Psoas muscle (tissue), 8 donors: Measurements from ENCODE around the gene SPEN. TPM values are rescaled to one million over a fixed set of nuclear protein-coding genes. Genes with fewer than 3 reads are reported as not detected.
"Not testable (repeated sequence)": the region's sequence is repeated elsewhere in the genome, so short reads cannot be mapped to it uniquely, and the experiment has no call there.

Source experiments
- ATAC-seq, 4 donors: fragments of 200-7000 bp; cut with Tn5 transposase; one replicate each; pipeline ENCODE4 v1.9.1; 2020; ENCODE audit warnings: moderate library complexity in 3 of 4, mild to moderate bottlenecking in 2 of 4
- DNase-seq, 2 donors: peaks; one replicate each; pipeline ENCODE4 v3.0.0-alpha.2; 2020
- H3K27ac ChIP-seq: fragments of 200-600 bp; one replicate; pipeline ENCODE4 v1.8.0; 2022
- H3K27me3 ChIP-seq, 3 donors: fragments of 200-600 bp in 1 of 3; one replicate each; pipeline versions ENCODE4 v1.6.1 to v1.8.0; 2013 to 2022; ENCODE audit warnings: low read length in 2 of 3, mild to moderate bottlenecking in 2 of 3, moderate library complexity in 1 of 3; ENCODE audit not compliant: insufficient read depth in 3 of 3
- H3K36me3 ChIP-seq, 2 donors: fragments of 200-600 bp in 1 of 2; one replicate each; pipeline versions ENCODE4 v1.6.1 to v1.8.0; 2013 to 2022; ENCODE audit warnings: low read depth in 1 of 2, mild to moderate bottlenecking in 1 of 2, moderate library complexity in 1 of 2; ENCODE audit not compliant: insufficient read depth in 1 of 2
- H3K4me1 ChIP-seq: fragments of 200-600 bp; one replicate; pipeline ENCODE4 v1.8.0; 2022
- H3K4me3 ChIP-seq: fragments of 200-600 bp; one replicate; pipeline ENCODE4 v1.8.0; 2022; ENCODE audit warnings: mild to moderate bottlenecking
- H3K9me3 ChIP-seq: fragments of 200-600 bp; one replicate; pipeline ENCODE4 v1.8.0; 2022
- WGBS, 3 donors: extraction: QIAGEN DNeasy Blood & Tissue Kit; methylation state at CpG; one replicate each; pipeline versions ENCODE4 v1.1.6 to v1.1.7; 2013; 5-methylcytosine and 5-hydroxymethylcytosine counted together
- intact Hi-C, 2 donors: fragments of 100-400 bp; cut with DNase I; formaldehyde crosslinking; loops; one replicate each; pipeline versions ENCODE4 v1.11.0 to v1.14.2; 2022
- polyA plus RNA-seq, 3 donors: library from polyadenylated mRNA; stranded (reverse); fragments of 200-250 nt; gene quantifications; one replicate each; pipeline ENCODE4 v1.2.3, GENCODE V29; 2013
- total RNA-seq, 4 donors: library from RNA; stranded (reverse); fragmentation: NEBNext Ultra II Directional in 2 of 4; extraction: Animal tissue kit (Norgen Biotek cat#: 25700) in 2 of 4; gene quantifications; one replicate each; pipeline versions ENCODE4 v1.2.1 to v1.2.4, GENCODE V29; 2021 to 2023
- TF ChIP-seq, protein P1 (sequence below): fragments of 200-600 bp; IDR thresholded peaks from one replicate; pipeline ENCODE4 v1.8.0; 2022; ENCODE audit warnings: antibody characterized with exemption
- donor health status: healthy with polysubstance abuse.
- donor health status: DM: no; HTN: no; CAD: no; lungs with moderate emphysema.
- donor health status: Bipolar disorder and iron deficiency.
- donor health status: healthy.
- donor health status: DM: yes; HTN: yes; CAD: no.
- donor health status: DM: no; HTN: no; CAD: no.
- donor health status: DM: no; HTN: no; CAD: no.
- donor health status: DM: yes; HTN: yes; CAD: no.

Gene SPEN
- total and polyA plus RNA-seq, 7 donors, result 10.2 to 46.5 (median 38.3) TPM

DNA sequence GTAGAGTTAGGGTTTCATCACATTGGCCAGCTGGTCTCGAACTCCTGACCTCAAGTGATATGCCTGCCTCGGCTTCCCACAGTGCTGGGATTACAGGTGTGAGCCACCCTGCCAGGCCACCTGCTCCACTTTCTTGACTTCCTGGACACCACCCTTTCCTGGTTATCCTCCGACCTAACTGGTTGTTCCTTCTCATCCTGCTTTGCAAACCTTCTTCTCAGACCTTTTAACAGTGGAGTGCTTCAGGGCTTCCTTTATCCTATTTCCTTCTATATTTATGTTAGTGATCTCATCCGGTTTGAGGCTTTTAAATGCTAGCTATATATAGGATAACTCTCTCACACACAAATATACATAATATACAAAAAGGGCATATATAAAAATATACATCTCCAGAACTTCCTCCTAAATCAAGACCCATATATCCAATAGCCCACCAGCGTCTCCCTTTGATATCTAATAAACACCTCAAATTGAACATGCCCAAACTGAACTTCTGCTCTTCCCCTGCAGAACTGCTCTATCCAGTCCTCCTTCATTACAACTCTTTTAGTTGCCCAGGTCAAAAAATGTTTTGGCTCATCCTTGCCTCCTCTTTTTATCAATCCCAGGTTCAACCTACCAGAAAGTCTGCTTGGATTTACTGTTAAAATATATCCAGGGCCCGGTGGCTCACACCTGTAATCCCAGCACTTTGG, 20.5 kb upstream of the SPEN start:
- intact Hi-C loops, result no loop called here
- Histone ChIP-seq H3K27me3 (no peaks in the 10 kb centered on the region), H3K9me3 (no peaks in the 10 kb centered on the region), H3K36me3 (no peaks in the 10 kb centered on the region), H3K4me1 (peaks cover 8% of the 10 kb centered on the region), H3K27ac (peak overlapping the region; percentile 58), H3K4me3 (no peak overlapping the region)
- WGBS, 3 donors, result 61 to 90% (median 73%) methylated on average over 6 of the region's 6 CpGs
- DNase-seq (no peak), ATAC-seq (peak in 2 of 4 donors; percentile 9 to 57)
- TF ChIP-seq, protein P1, sequence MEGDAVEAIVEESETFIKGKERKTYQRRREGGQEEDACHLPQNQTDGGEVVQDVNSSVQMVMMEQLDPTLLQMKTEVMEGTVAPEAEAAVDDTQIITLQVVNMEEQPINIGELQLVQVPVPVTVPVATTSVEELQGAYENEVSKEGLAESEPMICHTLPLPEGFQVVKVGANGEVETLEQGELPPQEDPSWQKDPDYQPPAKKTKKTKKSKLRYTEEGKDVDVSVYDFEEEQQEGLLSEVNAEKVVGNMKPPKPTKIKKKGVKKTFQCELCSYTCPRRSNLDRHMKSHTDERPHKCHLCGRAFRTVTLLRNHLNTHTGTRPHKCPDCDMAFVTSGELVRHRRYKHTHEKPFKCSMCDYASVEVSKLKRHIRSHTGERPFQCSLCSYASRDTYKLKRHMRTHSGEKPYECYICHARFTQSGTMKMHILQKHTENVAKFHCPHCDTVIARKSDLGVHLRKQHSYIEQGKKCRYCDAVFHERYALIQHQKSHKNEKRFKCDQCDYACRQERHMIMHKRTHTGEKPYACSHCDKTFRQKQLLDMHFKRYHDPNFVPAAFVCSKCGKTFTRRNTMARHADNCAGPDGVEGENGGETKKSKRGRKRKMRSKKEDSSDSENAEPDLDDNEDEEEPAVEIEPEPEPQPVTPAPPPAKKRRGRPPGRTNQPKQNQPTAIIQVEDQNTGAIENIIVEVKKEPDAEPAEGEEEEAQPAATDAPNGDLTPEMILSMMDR, result no peak

DNA sequence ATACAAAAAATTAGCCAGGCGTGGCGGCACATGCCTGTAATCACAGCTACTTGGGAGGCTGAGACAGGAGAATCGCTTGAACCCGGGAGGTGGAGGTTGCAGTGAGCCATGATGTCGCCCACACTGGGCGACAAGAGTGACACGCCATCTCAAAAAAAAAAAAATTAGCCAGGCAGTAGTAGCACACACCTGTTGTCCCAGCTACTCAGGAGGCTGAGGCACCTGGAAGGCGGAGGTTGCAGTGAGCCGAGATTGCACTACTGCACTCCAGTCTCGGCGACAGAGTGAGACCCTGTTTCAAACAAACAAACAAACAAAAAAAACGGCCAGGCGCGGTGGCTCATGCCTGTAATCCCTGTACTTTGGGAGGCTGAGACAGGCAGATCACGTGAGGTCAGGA, 19.9 kb upstream of the SPEN start:
- H3K27me3 ChIP-seq, intact Hi-C loops: not testable (repeated sequence)
- 94 to 96% (median 94%) methylated on average over 15 of the region's 15 CpGs for WGBS, 3 donors

DNA sequence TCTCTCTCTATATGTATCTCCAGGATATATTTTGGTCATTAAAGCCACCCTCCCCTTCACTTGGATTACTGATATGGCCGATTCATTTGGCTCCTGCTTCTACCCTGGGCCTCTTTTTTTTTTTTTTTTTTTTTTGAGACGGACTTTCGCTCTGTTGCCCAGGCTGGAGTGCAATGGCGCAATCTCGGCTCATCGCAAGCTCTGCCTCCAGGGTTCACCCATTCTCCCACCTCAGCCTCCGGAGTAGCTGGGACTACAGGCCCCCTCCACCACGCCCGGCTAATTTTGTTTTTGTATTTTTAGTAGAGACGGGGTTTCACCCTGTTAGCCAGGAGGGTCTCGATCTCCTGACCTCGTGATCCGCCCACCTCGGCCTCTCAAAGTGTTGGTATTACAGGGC, 18.6 kb upstream of the SPEN start:
- ATAC-seq, result not testable (repeated sequence)
- WGBS, 3 donors, result 84 to 93% (median 90%) methylated on average over 14 of the region's 14 CpGs

More for the DNA sequence above, 19.9 kb upstream of the SPEN start:
- not testable (repeated sequence) for ATAC-seq, H3K27ac ChIP-seq, H3K9me3 ChIP-seq, H3K4me3 ChIP-seq, DNase-seq, H3K36me3 ChIP-seq
- H3K4me1 ChIP-seq, result peaks cover 11% of the 10 kb centered on the region

DNA sequence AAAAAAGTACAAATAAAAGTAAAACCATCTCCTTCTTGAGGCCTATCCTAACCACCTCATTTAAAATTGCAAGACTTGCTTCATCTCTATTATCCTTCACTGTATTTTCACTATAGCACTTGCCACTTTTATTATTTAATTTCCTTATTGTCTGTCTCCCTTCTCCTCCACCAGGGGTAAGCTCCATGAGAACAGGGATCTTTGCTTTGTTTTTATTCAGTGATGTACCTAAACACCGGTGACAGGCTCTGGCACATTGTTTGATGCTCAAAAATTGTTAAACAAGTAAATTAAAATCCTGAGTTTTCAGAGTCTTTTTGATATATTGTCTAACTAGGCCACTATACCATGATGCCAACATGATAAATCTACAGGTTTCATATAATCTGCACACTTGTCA, 17.2 kb upstream of the SPEN start:
- TF ChIP-seq, protein P1, result no peak
- Histone ChIP-seq H3K27ac (peak overlapping the region; percentile 100), H3K4me3 (no peak overlapping the region), H3K4me1 (peaks cover 19% of the 10 kb centered on the region), H3K27me3 (no peaks in the 10 kb centered on the region), H3K36me3 (no peaks in the 10 kb centered on the region), H3K9me3 (no peaks in the 10 kb centered on the region)
- DNase-seq (no peak), ATAC-seq (no peak)
- 74 to 82% (median 79%) methylated on average over 1 of the region's 1 CpG for WGBS, 3 donors
- intact Hi-C loops, result loop anchor here in 1 of 2 donors (5.0 kb wide), 2 partner anchors 57 to 72 kb away; no protein-coding TSS in a partner anchor

More for the DNA sequence above, 18.6 kb upstream of the SPEN start:
- Histone ChIP-seq H3K27ac (peak overlapping the region; percentile 12), H3K4me1 (peaks cover 19% of the 10 kb centered on the region)
- intact Hi-C loops, H3K27me3 ChIP-seq, DNase-seq, H3K36me3 ChIP-seq, H3K4me3 ChIP-seq, H3K9me3 ChIP-seq: not testable (repeated sequence)

DNA sequence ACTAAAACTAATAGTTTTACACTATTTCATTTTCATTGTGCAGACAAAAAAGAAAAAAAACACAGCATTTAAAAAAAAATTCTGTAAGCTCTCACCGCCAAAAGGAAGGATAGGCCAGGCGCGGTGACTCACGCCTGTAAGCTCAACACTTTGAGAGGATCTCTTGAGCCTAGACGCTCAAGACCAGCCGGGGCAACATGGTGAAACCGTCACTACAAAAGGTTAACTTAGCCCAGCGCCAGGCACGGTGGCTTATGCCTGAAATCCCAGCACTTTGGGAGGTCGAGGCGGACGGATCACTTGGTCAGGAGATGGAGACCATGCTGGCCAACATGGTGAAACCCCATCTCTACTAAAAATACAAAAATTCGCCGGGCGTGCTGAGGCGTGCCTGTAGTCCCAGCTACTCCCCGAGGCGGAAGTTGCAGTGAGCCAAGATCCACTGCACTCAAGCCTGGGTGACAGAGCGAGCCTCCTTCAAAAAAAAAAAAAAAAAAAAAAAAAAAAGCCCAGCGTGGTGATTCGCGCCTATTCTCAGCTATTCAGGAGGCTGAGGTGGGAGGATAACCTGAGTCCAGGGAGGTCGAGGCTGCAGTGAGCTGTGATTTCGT, 14.3 kb upstream of the SPEN start:
- Histone ChIP-seq H3K9me3 (no peaks in the 10 kb centered on the region), H3K4me1 (peaks cover 11% of the 10 kb centered on the region), H3K36me3 (no peaks in the 10 kb centered on the region), H3K27me3 (no peaks in the 10 kb centered on the region), H3K27ac (peak overlapping the region; percentile 100), H3K4me3 (peak overlapping the region; percentile 92)
- 16 to 49% (median 34%) methylated on average over 24 of the region's 24 CpGs for WGBS, 3 donors
- ATAC-seq (peak; percentile 5 to 23 (median 12)), DNase-seq (peak; percentile 65 to 77)
- TF ChIP-seq, protein P1, result no peak
- intact Hi-C loops, result loop anchor here in 1 of 2 donors (5.0 kb wide), 2 partner anchors 54 to 69 kb away; no protein-coding TSS in a partner anchor
